CD4-positive, alpha-beta T cell treated with Interleukin-15 for 4 hours (primary cell): ENCODE measurements around the gene UPF1.

Source experiments
- DNase-seq: peaks from one replicate; pipeline ENCODE4 v3.0.0-alpha.2; 2020; ENCODE audit warnings: low spot score

UPF1 gene

DNA sequence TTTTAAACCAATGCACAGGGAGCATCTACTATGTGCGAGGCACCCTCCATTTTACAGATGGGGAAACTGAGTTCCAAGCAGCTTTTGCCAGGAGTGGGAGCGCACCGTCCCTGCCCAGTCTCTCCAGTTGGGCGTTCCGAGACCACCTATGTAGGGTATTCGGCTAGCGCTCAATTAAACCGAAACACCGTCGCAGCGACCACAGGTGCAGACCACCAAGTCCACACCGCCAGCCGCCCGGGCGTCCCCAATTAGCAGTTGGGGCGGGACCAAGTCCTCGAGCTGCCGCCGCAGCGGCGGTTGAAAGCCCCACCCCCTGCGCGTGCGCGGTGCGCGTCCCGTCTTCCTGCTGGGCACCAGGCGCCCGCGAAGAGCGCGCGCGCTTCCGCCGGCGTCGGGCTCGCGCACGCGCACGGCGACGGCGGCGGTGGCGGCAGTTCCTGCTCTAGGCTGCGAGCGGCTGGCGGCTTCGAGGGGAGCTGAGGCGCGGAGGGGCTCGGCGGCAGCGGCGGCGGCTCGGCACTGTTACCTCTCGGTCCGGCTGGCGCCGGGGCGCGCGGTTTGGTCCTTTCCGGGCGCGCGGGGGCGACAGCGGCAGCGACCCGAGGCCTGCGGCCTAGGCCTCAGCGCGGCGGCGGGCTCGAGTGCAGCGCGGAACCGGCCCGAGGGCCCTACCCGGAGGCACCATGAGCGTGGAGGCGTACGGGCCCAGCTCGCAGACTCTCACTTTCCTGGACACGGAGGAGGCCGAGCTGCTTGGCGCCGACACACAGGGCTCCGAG, at the start of gene UPF1:
Gene UPF1, plus strand, starts transcription at position 436 of the 782 bp plus-strand sequence. Its CDS starts 251 bp downstream, at position 687.
- DNase-seq: peak; percentile 95

DNA sequence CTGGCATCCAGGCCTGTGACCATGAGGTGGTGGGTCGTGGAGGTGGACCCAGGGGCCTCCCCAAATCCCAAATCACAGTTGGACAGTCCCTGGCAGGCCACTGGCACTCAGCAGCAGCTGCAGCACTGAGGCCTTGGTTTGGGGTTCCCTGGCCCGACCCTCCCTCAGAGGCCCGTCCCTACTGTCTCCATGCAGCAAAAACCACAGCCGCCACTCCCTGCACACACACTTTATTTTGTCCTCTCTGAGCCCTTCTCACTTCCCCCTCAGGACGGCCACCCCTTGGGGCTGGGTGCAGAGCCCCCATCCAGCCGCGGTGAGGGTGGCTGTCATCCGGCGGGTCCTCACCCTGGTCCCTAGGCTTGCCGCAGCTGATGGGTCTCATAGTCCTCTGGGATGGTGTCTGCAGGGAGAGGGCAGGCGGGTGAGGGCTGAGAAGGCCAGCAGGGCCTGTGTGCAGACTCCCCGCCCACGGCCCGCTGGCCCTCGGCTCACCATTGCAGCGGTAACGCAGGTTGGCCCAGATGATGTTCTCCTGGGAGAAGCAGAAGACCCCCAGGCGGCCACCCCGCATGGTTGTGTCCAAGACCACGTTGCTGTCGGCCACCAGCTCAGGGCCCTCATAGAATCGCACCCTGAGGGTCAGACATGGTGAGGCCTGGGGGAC, 49.1 kb upstream of the UPF1 start:
- DNase-seq: no peak

DNA sequence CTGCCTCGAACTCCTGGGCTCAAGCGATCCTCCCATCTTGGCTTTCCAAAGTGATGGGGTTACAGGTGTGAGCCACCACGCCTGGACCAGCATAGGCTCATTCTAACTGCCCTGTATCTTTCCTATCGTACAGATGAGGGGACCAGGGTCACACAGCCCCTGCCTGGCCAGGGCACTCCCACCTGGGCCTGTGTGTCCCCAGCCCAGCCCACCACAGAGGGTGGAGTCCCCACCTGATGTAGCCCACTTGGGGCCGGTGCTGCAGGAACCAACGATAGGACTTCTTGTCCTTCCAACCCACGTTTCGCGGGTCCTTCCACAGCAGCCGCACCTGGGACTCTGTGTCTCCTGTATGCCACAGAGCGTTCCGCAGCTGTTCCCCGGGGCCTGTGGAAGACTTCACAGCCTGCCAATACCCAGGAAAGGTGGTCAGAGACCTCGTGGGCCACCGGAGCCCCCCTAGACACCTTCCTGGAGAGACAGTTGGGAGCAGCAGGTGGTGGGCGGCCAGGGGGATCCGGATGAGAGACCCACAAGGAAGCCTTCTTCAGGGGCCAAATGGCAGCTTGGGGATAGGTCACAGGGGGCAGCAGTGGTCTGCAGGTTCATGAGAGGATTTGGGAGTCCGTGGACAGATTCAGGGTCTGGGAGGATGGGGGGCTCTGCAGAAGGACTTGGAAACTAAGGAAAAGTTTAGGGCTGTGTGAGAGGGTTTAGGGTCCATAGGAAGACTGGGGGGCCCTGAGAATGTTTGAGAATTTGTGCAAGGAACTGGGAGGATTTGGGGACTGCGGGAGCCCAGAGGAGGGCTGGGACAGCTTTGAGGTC, 47.6 kb upstream of the UPF1 start:
- no peak for DNase-seq

DNA sequence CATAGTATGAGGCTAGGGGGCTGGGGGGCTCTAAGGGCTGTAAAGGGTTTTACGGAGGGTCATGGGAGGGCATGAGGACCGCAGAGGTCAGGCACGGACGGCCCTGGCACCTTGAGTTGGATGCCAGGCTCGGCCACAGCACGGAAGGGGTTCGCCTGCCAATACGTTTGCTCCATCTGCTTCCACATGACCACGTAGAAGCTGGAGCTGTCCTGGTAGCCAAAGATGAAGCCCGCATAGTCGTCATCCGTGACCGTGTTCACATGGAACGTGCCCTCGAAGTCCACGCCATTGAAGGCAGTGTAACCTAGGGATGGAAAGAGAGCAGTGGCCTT, 47.0 kb upstream of the UPF1 start:
- no peak for DNase-seq

- DNase-seq: peak; percentile 43
Observed at GRCh38 chr19:18785179-18786124, 46.3 kb upstream of the UPF1 start.

- DNase-seq: no peak
Observed at GRCh38 chr19:18788529-18789421, 43.0 kb upstream of the UPF1 start.

- DNase-seq: no peak
Observed at GRCh38 chr19:18789422-18789869, 42.3 kb upstream of the UPF1 start.

DNA sequence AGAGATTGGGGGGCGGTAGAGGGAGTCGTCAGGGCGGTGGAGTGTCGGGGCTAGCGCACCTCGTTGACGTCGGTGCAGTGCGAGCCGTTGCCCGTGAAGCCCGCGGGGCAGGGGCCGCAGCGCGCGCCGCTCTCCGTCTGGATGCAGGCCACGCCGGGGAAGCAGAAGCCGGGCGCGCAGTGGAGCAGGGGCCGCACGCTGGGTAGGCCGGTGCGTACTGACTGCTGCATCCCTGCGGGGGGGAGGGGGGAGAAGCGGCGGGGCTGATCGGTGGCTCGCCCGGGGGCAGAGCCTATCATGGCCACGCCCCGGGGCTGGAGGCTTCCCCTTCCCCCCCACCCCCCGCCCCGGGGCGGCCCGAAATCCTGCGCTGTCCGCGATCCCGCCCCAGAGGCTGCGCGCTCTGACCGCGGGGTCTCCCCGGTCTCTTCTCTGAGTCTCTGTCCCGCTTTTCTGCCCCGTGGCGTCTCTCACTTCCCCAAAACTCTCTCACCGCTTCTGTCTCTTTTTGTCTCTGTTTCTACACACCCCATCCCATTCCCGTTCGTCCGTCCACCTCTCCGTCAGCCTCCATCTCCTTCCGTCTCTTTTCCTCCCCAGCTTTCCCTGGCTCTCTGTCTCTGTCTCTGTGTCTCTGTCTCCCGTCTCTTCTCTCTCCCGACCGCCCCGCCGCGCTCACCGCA, 41.7 kb upstream of the UPF1 start:
- no peak for DNase-seq

DNA sequence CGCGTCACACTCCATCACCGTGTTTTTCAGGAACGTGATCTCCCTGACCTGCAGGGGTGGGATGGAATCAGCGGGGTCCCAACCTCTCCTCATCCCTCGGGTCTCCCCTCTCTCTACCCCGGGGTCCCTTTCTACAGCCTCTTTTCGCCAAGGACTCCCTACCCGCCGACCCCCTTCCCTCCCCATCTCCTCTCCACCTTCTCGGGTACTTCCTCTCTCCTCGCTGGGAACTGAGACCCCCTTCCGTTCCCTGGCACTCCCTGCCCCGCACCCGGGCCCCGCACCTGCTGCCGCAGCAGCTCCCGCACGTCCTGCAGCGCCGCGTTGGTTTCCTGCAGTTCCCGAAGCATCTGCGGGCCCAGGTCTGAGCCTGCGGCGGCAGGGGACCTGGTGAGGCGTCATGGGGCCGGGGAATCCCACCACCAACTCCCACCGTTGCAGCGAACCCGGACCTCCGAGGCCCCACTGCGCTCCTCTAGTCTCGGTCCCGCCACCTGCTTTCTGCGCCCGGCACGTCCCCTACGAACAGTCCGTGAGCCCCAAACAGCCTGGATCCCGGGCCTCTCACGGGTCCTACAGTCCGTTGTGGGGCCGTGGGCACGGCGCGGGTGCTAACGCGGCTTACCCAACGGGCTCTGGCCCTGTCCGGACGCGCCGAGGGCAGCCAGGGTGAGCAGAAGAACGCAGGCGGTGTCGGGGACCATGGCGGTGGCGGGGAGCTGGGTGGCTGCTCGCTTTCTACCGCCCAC, 41.0 kb upstream of the UPF1 start, which contains the start of gene COMP:
Gene COMP, minus strand, starts transcription at position 740 of the 749 bp plus-strand sequence. Its CDS starts 36 bp downstream, at position 704.
- DNase-seq: no peak

DNA sequence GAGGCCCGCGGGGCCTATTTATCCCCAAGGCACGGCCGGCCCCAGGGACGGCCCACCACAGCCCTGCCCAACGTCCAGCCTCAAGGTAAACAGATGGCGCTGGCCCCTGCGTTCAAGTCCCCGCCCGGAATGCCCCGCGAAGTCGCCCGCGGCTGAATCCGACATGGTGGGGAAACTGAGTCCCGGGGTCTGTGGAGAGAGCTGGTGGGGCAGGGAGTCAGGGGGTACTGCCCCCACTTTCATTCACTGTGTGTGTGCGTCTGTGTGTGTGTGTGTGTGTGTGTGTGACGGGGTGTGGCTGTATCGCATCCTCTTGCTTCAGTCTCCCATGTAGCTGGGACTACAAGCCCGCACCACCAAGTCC, 40.5 kb upstream of the UPF1 start:
- no peak for DNase-seq

- DNase-seq: no peak
Observed at GRCh38 chr19:18792661-18793060, 39.1 kb upstream of the UPF1 start.

DNA sequence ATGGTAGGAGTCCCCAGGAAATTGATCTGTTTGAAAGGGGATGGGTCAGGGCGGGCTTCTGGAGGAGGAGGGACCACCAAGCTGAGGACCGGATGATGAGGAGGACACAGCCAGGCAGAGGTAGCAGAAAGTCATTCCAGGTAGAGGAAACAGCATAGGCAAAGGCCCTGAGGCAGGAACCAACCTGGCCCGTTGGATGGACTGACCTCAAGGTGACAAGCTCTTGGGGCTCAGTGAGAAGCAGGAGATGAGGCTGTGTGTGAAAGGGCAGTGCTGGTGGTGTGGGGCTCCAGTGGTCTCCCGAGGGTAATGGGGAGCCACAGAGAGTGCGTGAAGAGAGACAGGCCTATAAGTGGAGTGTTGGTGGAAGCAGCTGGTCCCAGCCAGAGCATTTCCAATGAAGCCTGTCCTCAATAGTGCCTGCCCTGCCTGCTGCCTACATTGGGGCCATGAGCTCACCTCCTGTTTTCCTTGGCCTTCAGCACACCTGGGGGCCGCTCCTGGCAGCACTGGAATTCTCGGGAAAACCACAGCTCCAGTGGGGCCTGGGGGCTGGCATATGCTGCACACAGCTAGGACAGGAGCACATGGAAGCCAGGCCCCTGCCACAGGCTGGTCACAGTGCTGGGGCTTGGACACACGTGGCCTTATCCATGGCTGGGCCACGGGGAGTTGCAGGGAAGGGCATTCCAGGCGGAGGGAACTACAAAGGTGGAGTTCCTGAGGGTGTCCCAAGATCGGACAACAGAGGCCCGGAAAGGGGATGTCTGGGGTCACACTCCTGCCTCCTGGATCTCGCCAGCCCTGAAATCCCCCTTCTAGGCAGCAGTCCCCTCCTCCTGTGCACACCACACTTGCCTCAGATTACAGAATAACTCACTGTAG, 38.4 kb upstream of the UPF1 start:
- no peak for DNase-seq

DNA sequence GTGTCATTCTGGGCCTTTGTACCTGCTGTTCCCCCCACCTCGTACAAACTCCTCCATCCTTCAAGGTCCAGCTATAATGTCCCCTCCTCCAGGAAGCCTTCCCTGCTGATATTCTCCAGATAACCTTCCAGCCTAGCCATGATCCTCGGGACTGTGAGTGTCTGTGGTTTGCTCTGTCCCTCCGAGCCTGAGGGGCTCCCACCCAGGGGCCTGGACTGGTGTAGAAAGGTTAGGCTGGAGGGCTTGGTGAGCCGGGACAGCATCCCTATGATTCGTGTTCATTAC, 37.8 kb upstream of the UPF1 start:
- DNase-seq: no peak

- no peak for DNase-seq
Observed at GRCh38 chr19:18794692-18795091, 37.1 kb upstream of the UPF1 start.

DNA sequence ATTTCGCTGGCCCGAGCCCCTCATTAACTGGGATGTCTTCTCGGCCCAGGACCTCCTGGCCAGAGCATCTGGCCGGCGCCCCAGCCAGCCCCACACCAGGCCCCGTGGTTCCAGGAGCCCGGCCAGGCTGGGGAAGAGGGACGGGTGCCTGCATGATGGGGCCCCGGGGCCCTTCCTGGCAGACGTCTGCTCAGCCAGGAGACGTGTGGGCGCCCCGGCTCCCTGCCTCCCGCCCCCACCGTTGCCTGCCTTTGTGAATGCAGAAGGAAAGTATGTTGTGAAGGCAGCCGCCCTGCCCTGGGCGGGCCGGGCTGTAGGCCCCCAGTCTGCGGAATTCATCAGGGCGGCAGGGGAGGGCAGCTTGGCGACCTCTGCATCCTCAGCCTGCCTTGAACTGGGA, 36.2 kb upstream of the UPF1 start:
- DNase-seq: no peak

DNA sequence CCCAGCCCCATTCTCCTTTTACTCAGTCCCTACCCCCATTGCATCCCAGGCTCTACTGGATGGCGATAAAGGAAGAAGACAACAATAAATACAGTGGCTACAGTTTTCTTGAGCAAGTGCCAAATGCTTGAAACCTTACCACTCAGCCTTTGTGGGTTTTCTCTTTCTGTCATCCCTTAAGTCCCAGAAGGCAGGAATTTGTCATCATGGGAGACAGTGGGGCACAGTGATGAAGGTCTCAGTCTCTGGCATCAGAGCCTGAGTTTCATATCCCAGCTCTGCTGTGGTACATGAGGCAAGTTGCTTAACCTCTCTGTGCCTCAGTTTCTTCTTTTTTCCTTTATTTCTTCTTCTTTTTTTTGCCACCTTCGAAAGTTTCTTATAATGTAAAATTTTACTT, 35.5 kb upstream of the UPF1 start:
- no peak for DNase-seq

GRCh38 chr19:18798384-18799352, 33.1 kb upstream of the UPF1 start:
- no peak for DNase-seq
